ENCODE measurements around the gene MICOS13.

The MICOS13 gene

GRCh38 chr19:5698635-5699422 lies 18.5 kb upstream of the MICOS13 start:
- no peak overlapping the region for H3K4me3 ChIP-seq (ENCODE audit: control insufficient read depth, low read depth, low read length)
- TF ChIP-seq CTCF (conservative IDR thresholded peaks at IDR 0.05; ENCODE audit: control insufficient read depth, insufficient read depth, low read depth, low read length): no peak
- no peak for DNase-seq (ENCODE audit: low read depth)

GRCh38 chr19:5697890-5698634 lies 17.7 kb upstream of the MICOS13 start:
- DNase-seq (ENCODE audit: low read depth): no peak
- H3K4me3 ChIP-seq (ENCODE audit: control insufficient read depth, low read depth, low read length): no peak overlapping the region

GRCh38 chr19:5697022-5697889 lies 16.9 kb upstream of the MICOS13 start:
- H3K4me3 ChIP-seq (ENCODE audit: control insufficient read depth, low read depth, low read length): no peak overlapping the region
- DNase-seq (ENCODE audit: low read depth): no peak
- TF ChIP-seq CTCF (conservative IDR thresholded peaks at IDR 0.05; ENCODE audit: control insufficient read depth, insufficient read depth, low read depth, low read length): no peak

More at GRCh38 chr19:5697890-5698634, 17.7 kb upstream of the MICOS13 start:
- no peak for TF ChIP-seq CTCF (conservative IDR thresholded peaks at IDR 0.05; ENCODE audit: control insufficient read depth, insufficient read depth, low read depth, low read length)

- no peak for TF ChIP-seq CTCF (conservative IDR thresholded peaks at IDR 0.05; ENCODE audit: control insufficient read depth, insufficient read depth, low read depth, low read length)
- no peak for DNase-seq (ENCODE audit: low read depth)
- H3K4me3 ChIP-seq (ENCODE audit: control insufficient read depth, low read depth, low read length): no peak overlapping the region
These were observed 16.1 kb upstream of the MICOS13 start for GRCh38 chr19:5696196-5697021.

GRCh38 chr19:5695649-5696195 lies 15.4 kb upstream of the MICOS13 start:
- TF ChIP-seq CTCF (conservative IDR thresholded peaks at IDR 0.05; ENCODE audit: control insufficient read depth, insufficient read depth, low read depth, low read length): no peak
- no peak for DNase-seq (ENCODE audit: low read depth)
- H3K4me3 ChIP-seq (ENCODE audit: control insufficient read depth, low read depth, low read length): no peak overlapping the region

All from fibroblast of mammary gland (primary cell).